ENCODE measurements around the gene B9D1. TPM values are rescaled to one million over a fixed set of nuclear protein-coding genes. Genes with fewer than 3 reads are reported as not detected.
A peak's percentile ranks its signal among the peaks of the same experiment; 100 is the strongest.

B9D1 gene
- total and polyA plus RNA-seq, 4 donors = 23.5 to 47.9 (median 26.0) TPM

GRCh38 chr17:19378416-19379360 lies 16.2 kb upstream of the B9D1 start, which contains the start of gene MAPK7:
MAPK7 (plus strand) TSS chr17:19378498; CDS start chr17:19378901, 403 bp downstream.
- Histone ChIP-seq H3K27me3 (ENCODE audit: control insufficient read depth in 3 of 3, insufficient read depth in 3 of 3, low read length in 2 of 3) (no peaks in the 10 kb centered on the region), H3K9ac (ENCODE audit: insufficient read depth in 1 of 2, low read length in 2 of 2) (peak within 1 kb of the TSS; percentile 76 to 96), H3K9me3 (ENCODE audit: control insufficient read depth in 4 of 4, insufficient read depth in 3 of 4, low read length in 3 of 4) (peaks cover 0 to 2% (median 0%) of the 10 kb centered on the region in 4 donors), H3K4me1 (ENCODE audit: control insufficient read depth in 5 of 5, insufficient read depth in 5 of 5, low read length in 5 of 5) (peaks cover 3 to 45% (median 11%) of the 10 kb centered on the region in 5 donors), H3K4me3 (peak within 1 kb of the TSS; percentile 91), H3K27ac (ENCODE audit: low read depth in 1 of 2, low read length in 1 of 2) (peak within 1 kb of the TSS; percentile 90 to 99), H3K36me3 (ENCODE audit: control insufficient read depth in 4 of 4, insufficient read depth in 4 of 4, low read length in 4 of 4) (peaks cover 3 to 37% (median 32%) of the 10 kb centered on the region in 4 donors)
- ATAC-seq (ENCODE audit: insufficient read depth, low FRiP score) = no peak
- DNase-seq = no peak
- no peak for TF ChIP-seq CTCF (IDR thresholded peaks at IDR 0.05; ENCODE audit: control extremely low read depth, extremely low read depth)
- WGBS, 2 donors = 9 to 15% methylated on average over 51 to 69 of the region's 69 CpGs

GRCh38 chr17:19377602-19378415 lies 15.3 kb upstream of the B9D1 start:
- Histone ChIP-seq H3K9ac (ENCODE audit: insufficient read depth in 1 of 2, low read length in 2 of 2) (peak overlapping the region; percentile 76 to 96), H3K27me3 (ENCODE audit: control insufficient read depth in 3 of 3, insufficient read depth in 3 of 3, low read length in 2 of 3) (no peaks in the 10 kb centered on the region), H3K4me1 (ENCODE audit: control insufficient read depth in 5 of 5, insufficient read depth in 5 of 5, low read length in 5 of 5) (peaks cover 3 to 37% (median 6%) of the 10 kb centered on the region in 5 donors), H3K36me3 (ENCODE audit: control insufficient read depth in 4 of 4, insufficient read depth in 4 of 4, low read length in 4 of 4) (peaks cover 3 to 32% (median 29%) of the 10 kb centered on the region in 4 donors), H3K4me3 (peak overlapping the region; percentile 91), H3K9me3 (ENCODE audit: control insufficient read depth in 4 of 4, insufficient read depth in 3 of 4, low read length in 3 of 4) (peaks cover 0 to 2% (median 0%) of the 10 kb centered on the region in 4 donors), H3K27ac (ENCODE audit: low read depth in 1 of 2, low read length in 1 of 2) (peak overlapping the region; percentile 90 to 99)
- WGBS, 2 donors = 0% methylated on average over 67 of the region's 67 CpGs
- no peak for TF ChIP-seq CTCF (IDR thresholded peaks at IDR 0.05; ENCODE audit: control extremely low read depth, extremely low read depth)
- ATAC-seq (ENCODE audit: insufficient read depth, low FRiP score) (peak; percentile 96), DNase-seq (peak; percentile 100)

- no peak overlapping the region for H3K27ac ChIP-seq (ENCODE audit: low read depth in 1 of 2, low read length in 1 of 2)
- DNase-seq = no peak
These were observed 14.3 kb upstream of the B9D1 start for GRCh38 chr17:19376811-19377210.

More at GRCh38 chr17:19376811-19377210, 14.3 kb upstream of the B9D1 start:
- Histone ChIP-seq H3K4me1 (ENCODE audit: control insufficient read depth in 5 of 5, insufficient read depth in 5 of 5, low read length in 5 of 5) (peaks cover 0 to 37% (median 4%) of the 10 kb centered on the region in 5 donors), H3K9me3 (ENCODE audit: control insufficient read depth in 4 of 4, insufficient read depth in 3 of 4, low read length in 3 of 4) (peaks cover 0 to 2% (median 0%) of the 10 kb centered on the region in 4 donors), H3K36me3 (ENCODE audit: control insufficient read depth in 4 of 4, insufficient read depth in 4 of 4, low read length in 4 of 4) (peaks cover 3 to 26% (median 22%) of the 10 kb centered on the region in 4 donors), H3K9ac (ENCODE audit: insufficient read depth in 1 of 2, low read length in 2 of 2) (peak overlapping the region in 1 of 2 donors; percentile 96), H3K4me3 (no peak overlapping the region), H3K27me3 (ENCODE audit: control insufficient read depth in 3 of 3, insufficient read depth in 3 of 3, low read length in 2 of 3) (no peaks in the 10 kb centered on the region)
- TF ChIP-seq CTCF (IDR thresholded peaks at IDR 0.05; ENCODE audit: control extremely low read depth, extremely low read depth) = no peak
- no peak for ATAC-seq (ENCODE audit: insufficient read depth, low FRiP score)
- 58 to 75% methylated on average over 2 of the region's 2 CpGs for WGBS, 2 donors
